ENCODE data around the gene TRPV3. TPM values are rescaled to one million over a fixed set of nuclear protein-coding genes. Genes with fewer than 3 reads are reported as not detected.
"Not testable (repeated sequence)": the region's sequence is repeated elsewhere in the genome, so short reads cannot be mapped to it uniquely, and the experiment has no call there.

The TRPV3 gene
- total RNA-seq, 1 experiment from 2014 or later, result 0.35 TPM

GRCh38 chr17:3526491-3526890, 31.1 kb downstream of the TRPV3 start:
- no peaks in the 10 kb centered on the region for H3K36me3 Mint-ChIP-seq
- DNase-seq (ENCODE audit: low spot score), result no peak
- peaks cover 23% of the 10 kb centered on the region for H3K4me1 Mint-ChIP-seq
- H3K9me3 Mint-ChIP-seq, result no peaks in the 10 kb centered on the region; the same call in 1 of the 2 replicates
- no peak for ATAC-seq
- ChIA-PET CTCF (interaction anchor here (0.8 kb wide), 1 partner anchor 156 kb away, joined by 3 read pairs; no protein-coding TSS in a partner anchor), POLR2A (no interaction called here)
- TF ChIP-seq OVOL2 (CRISPR knock-in tag; IDR thresholded peaks at IDR 0.05; ENCODE audit: borderline replicate concordance), result no peak
- H3K4me3 Mint-ChIP-seq, result no peak overlapping the region
- no peaks in the 10 kb centered on the region for H3K27me3 Mint-ChIP-seq (ENCODE audit: low read depth)
- H3K27ac Mint-ChIP-seq, result no peak overlapping the region

- no peak overlapping the region for H3K27ac Mint-ChIP-seq
- peaks cover 10% of the 10 kb centered on the region for H3K4me1 Mint-ChIP-seq
- DNase-seq (ENCODE audit: low spot score) (no peak), ATAC-seq (no peak)
- H3K36me3 Mint-ChIP-seq, result no peaks in the 10 kb centered on the region
- POLR2A ChIA-PET, result no interaction called here
- no peak for TF ChIP-seq IRF2 (CRISPR knock-in tag; IDR thresholded peaks at IDR 0.05; ENCODE audit: borderline replicate concordance, low read depth)
- TF ChIP-seq MAX (CRISPR knock-in tag; IDR thresholded peaks at IDR 0.05), result no peak
- no peak for TF ChIP-seq ZBTB21 (CRISPR knock-in tag; IDR thresholded peaks at IDR 0.05; ENCODE audit: borderline replicate concordance)
- TF ChIP-seq MYBL2 (CRISPR knock-in tag; IDR thresholded peaks at IDR 0.05), result no peak
- no peak for TF ChIP-seq ZNF532 (CRISPR knock-in tag; IDR thresholded peaks at IDR 0.05; ENCODE audit: borderline replicate concordance)
- no peak for TF ChIP-seq ZNF263 (CRISPR knock-in tag; IDR thresholded peaks at IDR 0.05; ENCODE audit: low read depth)
- no peak overlapping the region for H3K4me3 Mint-ChIP-seq
- H3K9me3 Mint-ChIP-seq, result no peaks in the 10 kb centered on the region; the same call in 1 of the 2 replicates
- CTCF ChIA-PET, result no interaction called here
- no peaks in the 10 kb centered on the region for H3K27me3 Mint-ChIP-seq (ENCODE audit: low read depth)
Measured at GRCh38 chr17:3524024-3524423, 33.6 kb downstream of the TRPV3 start.

- H3K36me3 Mint-ChIP-seq; H3K27ac Mint-ChIP-seq; ATAC-seq; H3K4me3 Mint-ChIP-seq; H3K9me3 Mint-ChIP-seq; POLR2A ChIA-PET; H3K4me1 Mint-ChIP-seq; DNase-seq (ENCODE audit: low spot score); CTCF ChIA-PET; H3K27me3 Mint-ChIP-seq (ENCODE audit: low read depth): not testable (repeated sequence)
Measured at GRCh38 chr17:3519472-3519871, 38.1 kb downstream of the TRPV3 start.

GRCh38 chr17:3514873-3515272, 42.7 kb downstream of the TRPV3 start:
- Mint-ChIP-seq H3K4me1 (peaks cover 38% of the 10 kb centered on the region), H3K4me3 (no peak overlapping the region), H3K36me3 (no peaks in the 10 kb centered on the region; the same call in 1 of the 2 replicates), H3K27me3 (ENCODE audit: low read depth) (peaks cover 18% of the 10 kb centered on the region), H3K27ac (no peak overlapping the region), H3K9me3 (0 out of 2 replicates have a peak, but pooled peaks cover 5% of the 10 kb centered on the region)
- DNase-seq (ENCODE audit: low spot score) (no peak), ATAC-seq (no peak)
- ChIA-PET CTCF (no interaction called here), POLR2A (interaction anchor here (0.6 kb wide), 1 partner anchor 564 kb away, joined by 8 read pairs; no protein-coding TSS in a partner anchor)
- TF ChIP-seq EMX1 (CRISPR knock-in tag; IDR thresholded peaks at IDR 0.05) (no peak), NFE2L1 (CRISPR knock-in tag; IDR thresholded peaks at IDR 0.05) (no peak), USF2 (CRISPR knock-in tag; IDR thresholded peaks at IDR 0.05) (no peak), SMAD3 (CRISPR knock-in tag; IDR thresholded peaks at IDR 0.05; ENCODE audit: borderline replicate concordance) (no peak), RELA (CRISPR knock-in tag; IDR thresholded peaks at IDR 0.05; ENCODE audit: borderline replicate concordance) (no peak), ZNF425 (CRISPR knock-in tag; conservative IDR thresholded peaks at IDR 0.05) (no peak), GTF2I (CRISPR knock-in tag; conservative IDR thresholded peaks at IDR 0.05) (no peak), TEAD4 (CRISPR knock-in tag; IDR thresholded peaks at IDR 0.05) (no peak), OVOL2 (CRISPR knock-in tag; IDR thresholded peaks at IDR 0.05; ENCODE audit: borderline replicate concordance) (no peak), JAZF1 (CRISPR knock-in tag; IDR thresholded peaks at IDR 0.05) (no peak), PRRX2 (CRISPR knock-in tag; IDR thresholded peaks at IDR 0.05) (no peak), ZNF281 (CRISPR knock-in tag; IDR thresholded peaks at IDR 0.05) (no peak), USF1 (CRISPR knock-in tag; IDR thresholded peaks at IDR 0.05) (no peak)
